ENCODE data around the gene ZNF182.
"Not testable (repeated sequence)": the region's sequence is repeated elsewhere in the genome, so short reads cannot be mapped to it uniquely, and the experiment has no call there.

The ZNF182 gene

DNA sequence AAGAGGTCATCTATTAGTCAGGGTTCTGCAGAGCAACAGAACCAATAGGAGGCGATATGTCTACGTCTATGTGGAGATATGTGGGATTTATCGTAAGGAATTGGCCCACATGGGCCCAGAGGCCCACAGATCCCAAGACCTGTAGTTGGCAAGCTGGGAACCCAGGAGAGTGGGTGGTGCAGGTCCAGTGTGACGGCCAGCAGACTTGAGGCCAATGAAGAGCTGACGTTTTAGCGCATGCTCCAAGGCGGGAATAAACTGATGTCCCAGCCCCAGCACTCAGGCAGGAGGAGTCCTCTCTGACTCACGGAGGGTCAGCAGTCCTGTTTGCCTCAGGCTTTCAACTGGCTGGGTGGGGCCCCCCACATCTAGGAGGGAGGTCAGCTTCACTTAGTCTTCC lies 24.3 kb upstream of the ZNF182 start:
- H3K4me2 ChIP-seq (ENCODE audit: low read depth, low read length, poor library complexity, severe bottlenecking): no peak overlapping the region
- H3K9me3 ChIP-seq (ENCODE audit: insufficient read depth, low read depth, low read length): no peaks in the 10 kb centered on the region
- H3K27me3 ChIP-seq (ENCODE audit: insufficient read depth, low read length, poor library complexity, severe bottlenecking): no peaks in the 10 kb centered on the region
- H3K4me3 ChIP-seq (ENCODE audit: low read length, poor library complexity, severe bottlenecking): no peak overlapping the region
- H3K9me2 ChIP-seq (replicated peaks; ENCODE audit: low read depth, low read length): no peaks in the 10 kb centered on the region
- no peaks in the 10 kb centered on the region for H4K20me1 ChIP-seq (ENCODE audit: insufficient read depth, low read length, poor library complexity, severe bottlenecking)
- no peaks in the 10 kb centered on the region for H3K36me3 ChIP-seq (ENCODE audit: insufficient read depth, low read length)
- no peaks in the 10 kb centered on the region for H3K4me1 ChIP-seq (ENCODE audit: insufficient read depth, low read length, poor library complexity, severe bottlenecking)
- H2AFZ ChIP-seq (ENCODE audit: low read length): no peak overlapping the region
- H3K9ac ChIP-seq (ENCODE audit: low read depth, low read length, poor library complexity, severe bottlenecking): no peak overlapping the region
- TF ChIP-seq EZH2phosphoT487 (IDR thresholded peaks at IDR 0.05; ENCODE audit: borderline replicate concordance): no peak
- TF ChIP-seq, protein P1, sequence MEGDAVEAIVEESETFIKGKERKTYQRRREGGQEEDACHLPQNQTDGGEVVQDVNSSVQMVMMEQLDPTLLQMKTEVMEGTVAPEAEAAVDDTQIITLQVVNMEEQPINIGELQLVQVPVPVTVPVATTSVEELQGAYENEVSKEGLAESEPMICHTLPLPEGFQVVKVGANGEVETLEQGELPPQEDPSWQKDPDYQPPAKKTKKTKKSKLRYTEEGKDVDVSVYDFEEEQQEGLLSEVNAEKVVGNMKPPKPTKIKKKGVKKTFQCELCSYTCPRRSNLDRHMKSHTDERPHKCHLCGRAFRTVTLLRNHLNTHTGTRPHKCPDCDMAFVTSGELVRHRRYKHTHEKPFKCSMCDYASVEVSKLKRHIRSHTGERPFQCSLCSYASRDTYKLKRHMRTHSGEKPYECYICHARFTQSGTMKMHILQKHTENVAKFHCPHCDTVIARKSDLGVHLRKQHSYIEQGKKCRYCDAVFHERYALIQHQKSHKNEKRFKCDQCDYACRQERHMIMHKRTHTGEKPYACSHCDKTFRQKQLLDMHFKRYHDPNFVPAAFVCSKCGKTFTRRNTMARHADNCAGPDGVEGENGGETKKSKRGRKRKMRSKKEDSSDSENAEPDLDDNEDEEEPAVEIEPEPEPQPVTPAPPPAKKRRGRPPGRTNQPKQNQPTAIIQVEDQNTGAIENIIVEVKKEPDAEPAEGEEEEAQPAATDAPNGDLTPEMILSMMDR (conservative IDR thresholded peaks at IDR 0.05; ENCODE audit: low read length): no peak
- no peaks in the 10 kb centered on the region for H3F3A ChIP-seq (ENCODE audit: low read depth)
- H3K79me2 ChIP-seq (ENCODE audit: insufficient read depth, low read length): no peaks in the 10 kb centered on the region

GRCh38 chrX:48027545-48027944 lies 23.8 kb upstream of the ZNF182 start:
- H3K4me3 ChIP-seq (ENCODE audit: low read length, poor library complexity, severe bottlenecking); H2AFZ ChIP-seq (ENCODE audit: low read length); H3K9me2 ChIP-seq (replicated peaks; ENCODE audit: low read depth, low read length); H3K4me2 ChIP-seq (ENCODE audit: low read depth, low read length, poor library complexity, severe bottlenecking); H4K20me1 ChIP-seq (ENCODE audit: insufficient read depth, low read length, poor library complexity, severe bottlenecking); H3K27me3 ChIP-seq (ENCODE audit: insufficient read depth, low read length, poor library complexity, severe bottlenecking); H3K9ac ChIP-seq (ENCODE audit: low read depth, low read length, poor library complexity, severe bottlenecking); H3K9me3 ChIP-seq (ENCODE audit: insufficient read depth, low read depth, low read length); H3K4me1 ChIP-seq (ENCODE audit: insufficient read depth, low read length, poor library complexity, severe bottlenecking); H3K79me2 ChIP-seq (ENCODE audit: insufficient read depth, low read length); H3F3A ChIP-seq (ENCODE audit: low read depth); H3K36me3 ChIP-seq (ENCODE audit: insufficient read depth, low read length): not testable (repeated sequence)

DNA sequence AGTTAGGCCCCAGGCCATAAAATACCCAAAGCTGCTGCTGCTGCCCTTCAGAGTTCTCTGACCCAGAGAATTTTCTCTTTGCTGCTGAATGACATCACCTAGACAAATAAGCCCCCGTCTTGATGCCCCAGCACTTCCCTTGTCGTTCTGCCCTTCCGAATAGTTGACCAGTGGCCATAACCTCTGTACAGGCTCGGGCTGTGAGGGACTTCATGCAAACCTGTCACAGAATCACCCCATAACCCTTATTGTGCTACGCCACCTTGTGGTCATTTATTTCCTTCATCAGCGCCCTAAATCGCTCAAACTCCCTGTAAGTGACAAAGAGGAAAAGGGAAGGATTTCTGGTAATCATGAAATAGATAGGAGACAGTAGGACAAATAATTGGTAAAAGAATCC lies 21.8 kb upstream of the ZNF182 start:
- Histone ChIP-seq H2AFZ (ENCODE audit: low read length) (no peak overlapping the region), H3K4me2 (ENCODE audit: low read depth, low read length, poor library complexity, severe bottlenecking) (no peak overlapping the region), H3K9ac (ENCODE audit: low read depth, low read length, poor library complexity, severe bottlenecking) (no peak overlapping the region)

DNA sequence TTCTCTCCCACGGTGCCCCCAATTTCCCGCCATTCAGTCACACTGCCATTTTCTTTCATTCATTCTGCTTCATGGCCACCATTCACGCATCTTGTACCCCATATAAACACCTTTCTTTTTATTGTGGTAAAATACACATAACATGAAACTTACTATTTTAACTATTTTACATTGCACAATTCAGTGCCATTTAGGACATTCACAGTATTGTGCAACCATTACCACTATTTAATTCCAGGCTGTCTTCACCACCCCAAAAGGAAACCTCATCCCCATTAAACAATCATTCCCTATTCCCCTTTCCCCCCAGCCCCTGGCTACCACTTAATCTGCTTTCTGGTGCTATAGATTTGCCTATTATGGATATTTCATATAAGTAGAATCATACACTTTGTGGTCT lies 18.9 kb upstream of the ZNF182 start:
- Histone ChIP-seq H3K4me3 (ENCODE audit: low read length, poor library complexity, severe bottlenecking) (no peak overlapping the region), H3K36me3 (ENCODE audit: insufficient read depth, low read length) (no peaks in the 10 kb centered on the region), H4K20me1 (ENCODE audit: insufficient read depth, low read length, poor library complexity, severe bottlenecking) (no peaks in the 10 kb centered on the region), H3K4me1 (ENCODE audit: insufficient read depth, low read length, poor library complexity, severe bottlenecking) (peaks cover 2% of the 10 kb centered on the region), H2AFZ (ENCODE audit: low read length) (no peak overlapping the region), H3K4me2 (ENCODE audit: low read depth, low read length, poor library complexity, severe bottlenecking) (no peak overlapping the region), H3K79me2 (ENCODE audit: insufficient read depth, low read length) (no peaks in the 10 kb centered on the region), H3F3A (ENCODE audit: low read depth) (no peaks in the 10 kb centered on the region), H3K9me3 (ENCODE audit: insufficient read depth, low read depth, low read length) (no peaks in the 10 kb centered on the region), H3K27me3 (ENCODE audit: insufficient read depth, low read length, poor library complexity, severe bottlenecking) (no peaks in the 10 kb centered on the region), H3K9ac (ENCODE audit: low read depth, low read length, poor library complexity, severe bottlenecking) (no peak overlapping the region), H3K9me2 (replicated peaks; ENCODE audit: low read depth, low read length) (no peaks in the 10 kb centered on the region)
- TF ChIP-seq EZH2phosphoT487 (IDR thresholded peaks at IDR 0.05; ENCODE audit: borderline replicate concordance): no peak
- TF ChIP-seq, protein P1 (conservative IDR thresholded peaks at IDR 0.05; ENCODE audit: low read length): no peak

More for the DNA sequence above, 21.8 kb upstream of the ZNF182 start:
- H4K20me1 ChIP-seq (ENCODE audit: insufficient read depth, low read length, poor library complexity, severe bottlenecking): no peaks in the 10 kb centered on the region
- H3F3A ChIP-seq (ENCODE audit: low read depth): no peaks in the 10 kb centered on the region
- no peak overlapping the region for H3K4me3 ChIP-seq (ENCODE audit: low read length, poor library complexity, severe bottlenecking)
- no peaks in the 10 kb centered on the region for H3K79me2 ChIP-seq (ENCODE audit: insufficient read depth, low read length)
- H3K9me3 ChIP-seq (ENCODE audit: insufficient read depth, low read depth, low read length): no peaks in the 10 kb centered on the region
- no peaks in the 10 kb centered on the region for H3K36me3 ChIP-seq (ENCODE audit: insufficient read depth, low read length)
- no peak for TF ChIP-seq EZH2phosphoT487 (IDR thresholded peaks at IDR 0.05; ENCODE audit: borderline replicate concordance)
- TF ChIP-seq, protein P1 (conservative IDR thresholded peaks at IDR 0.05; ENCODE audit: low read length): peak; percentile 60
- no peaks in the 10 kb centered on the region for H3K27me3 ChIP-seq (ENCODE audit: insufficient read depth, low read length, poor library complexity, severe bottlenecking)
- peaks cover 2% of the 10 kb centered on the region for H3K4me1 ChIP-seq (ENCODE audit: insufficient read depth, low read length, poor library complexity, severe bottlenecking)
- H3K9me2 ChIP-seq (replicated peaks; ENCODE audit: low read depth, low read length): no peaks in the 10 kb centered on the region

Data from Loucy (cell line).